Measurements from ENCODE around the gene SLCO4A1. TPM values are rescaled to one million over a fixed set of nuclear protein-coding genes. Genes with fewer than 3 reads are reported as not detected.

The SLCO4A1 gene
- total RNA-seq, 1 donor from 2014 or later: 1.4 TPM

DNA sequence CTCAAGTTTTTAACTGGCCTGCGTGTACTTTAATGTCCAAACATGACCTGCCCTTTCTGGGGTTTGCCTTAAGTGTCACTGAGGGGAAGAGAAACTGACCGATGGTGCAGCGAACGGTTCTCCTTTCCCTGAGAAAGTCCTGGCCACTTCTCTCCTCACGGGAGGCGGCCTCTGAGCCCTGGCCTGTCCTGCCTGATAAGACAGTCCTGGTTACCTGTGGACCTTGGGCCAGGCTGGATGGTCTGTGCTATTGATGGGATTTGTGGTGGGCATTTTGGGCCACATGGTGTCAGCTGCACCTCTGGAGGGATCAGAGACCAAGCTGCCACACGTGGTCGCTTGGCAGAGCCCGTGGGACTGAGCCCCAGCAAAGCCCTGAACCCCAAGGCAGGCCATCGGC is 54.7 kb downstream of the SLCO4A1 start:
- no peaks in the 10 kb centered on the region for H3K36me3 Mint-ChIP-seq (ENCODE audit: low read depth, unreplicated experiment)

DNA sequence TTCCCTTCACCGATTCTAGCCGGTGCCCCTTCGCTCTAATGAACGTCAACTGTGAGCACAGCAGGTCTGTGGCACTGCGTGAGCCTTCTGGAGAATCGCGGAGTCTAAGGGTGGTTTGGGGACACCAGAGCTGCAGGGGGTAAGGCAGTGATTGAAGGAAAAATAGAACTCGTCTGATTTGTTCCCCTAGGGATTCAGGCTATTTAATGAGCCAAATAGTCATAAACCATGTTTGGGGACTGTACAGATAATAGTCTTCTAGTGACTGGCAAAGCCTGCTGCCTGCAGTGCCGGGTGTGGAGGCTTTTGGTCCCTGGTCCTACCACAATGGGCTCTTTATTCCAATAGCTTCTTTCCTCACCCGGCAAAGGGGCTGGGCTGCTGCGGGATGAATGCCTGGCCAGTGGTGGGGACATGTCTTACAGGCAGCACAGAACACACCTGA is 55.2 kb downstream of the SLCO4A1 start:
- no peaks in the 10 kb centered on the region for H3K36me3 Mint-ChIP-seq (ENCODE audit: low read depth, unreplicated experiment)

More for the DNA sequence above, 54.7 kb downstream of the SLCO4A1 start:
- H3K4me3 Mint-ChIP-seq (ENCODE audit: unreplicated experiment): no peak overlapping the region
- H3K9me3 Mint-ChIP-seq (ENCODE audit: unreplicated experiment): no peaks in the 10 kb centered on the region
- DNase-seq (ENCODE audit: low spot score): no peak
- TF ChIP-seq, protein P1, sequence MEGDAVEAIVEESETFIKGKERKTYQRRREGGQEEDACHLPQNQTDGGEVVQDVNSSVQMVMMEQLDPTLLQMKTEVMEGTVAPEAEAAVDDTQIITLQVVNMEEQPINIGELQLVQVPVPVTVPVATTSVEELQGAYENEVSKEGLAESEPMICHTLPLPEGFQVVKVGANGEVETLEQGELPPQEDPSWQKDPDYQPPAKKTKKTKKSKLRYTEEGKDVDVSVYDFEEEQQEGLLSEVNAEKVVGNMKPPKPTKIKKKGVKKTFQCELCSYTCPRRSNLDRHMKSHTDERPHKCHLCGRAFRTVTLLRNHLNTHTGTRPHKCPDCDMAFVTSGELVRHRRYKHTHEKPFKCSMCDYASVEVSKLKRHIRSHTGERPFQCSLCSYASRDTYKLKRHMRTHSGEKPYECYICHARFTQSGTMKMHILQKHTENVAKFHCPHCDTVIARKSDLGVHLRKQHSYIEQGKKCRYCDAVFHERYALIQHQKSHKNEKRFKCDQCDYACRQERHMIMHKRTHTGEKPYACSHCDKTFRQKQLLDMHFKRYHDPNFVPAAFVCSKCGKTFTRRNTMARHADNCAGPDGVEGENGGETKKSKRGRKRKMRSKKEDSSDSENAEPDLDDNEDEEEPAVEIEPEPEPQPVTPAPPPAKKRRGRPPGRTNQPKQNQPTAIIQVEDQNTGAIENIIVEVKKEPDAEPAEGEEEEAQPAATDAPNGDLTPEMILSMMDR (IDR thresholded peaks at IDR 0.05; ENCODE audit: unreplicated experiment): no peak
- H3K27me3 Mint-ChIP-seq (ENCODE audit: unreplicated experiment): peaks cover 5% of the 10 kb centered on the region
- no peak overlapping the region for H3K27ac Mint-ChIP-seq (ENCODE audit: unreplicated experiment)
- H3K4me1 Mint-ChIP-seq (ENCODE audit: unreplicated experiment): peaks cover 5% of the 10 kb centered on the region

DNA sequence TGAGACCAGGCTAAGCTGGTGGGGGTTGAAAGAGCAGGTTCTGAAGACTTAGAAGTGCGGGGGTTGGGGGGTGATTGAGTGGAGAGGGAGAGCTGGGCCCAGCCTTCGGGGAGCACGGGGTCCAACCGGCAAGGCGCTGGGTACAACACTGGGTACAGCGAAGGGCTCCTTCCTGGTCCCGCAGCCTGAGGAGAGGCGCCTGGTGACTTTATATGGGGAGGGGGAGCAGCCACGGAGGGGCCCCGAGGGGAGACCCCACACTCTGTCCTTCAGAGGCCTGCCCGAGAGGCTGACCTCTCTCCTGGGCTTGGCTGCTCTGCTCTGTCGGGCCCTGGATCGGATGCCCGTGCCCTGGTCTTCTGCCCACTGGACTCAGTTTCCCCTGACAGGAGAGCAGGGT is 55.9 kb downstream of the SLCO4A1 start:
- H3K4me1 Mint-ChIP-seq (ENCODE audit: unreplicated experiment): peaks cover 5% of the 10 kb centered on the region
- no peak for DNase-seq (ENCODE audit: low spot score)
- H3K4me3 Mint-ChIP-seq (ENCODE audit: unreplicated experiment): no peak overlapping the region
- no peaks in the 10 kb centered on the region for H3K9me3 Mint-ChIP-seq (ENCODE audit: unreplicated experiment)
- H3K27ac Mint-ChIP-seq (ENCODE audit: unreplicated experiment): no peak overlapping the region
- TF ChIP-seq, protein P1 (IDR thresholded peaks at IDR 0.05; ENCODE audit: unreplicated experiment): no peak
- H3K27me3 Mint-ChIP-seq (ENCODE audit: unreplicated experiment): peaks cover 5% of the 10 kb centered on the region
- H3K36me3 Mint-ChIP-seq (ENCODE audit: low read depth, unreplicated experiment): no peaks in the 10 kb centered on the region

More for the DNA sequence above, 55.2 kb downstream of the SLCO4A1 start:
- Mint-ChIP-seq H3K4me3 (ENCODE audit: unreplicated experiment) (no peak overlapping the region), H3K9me3 (ENCODE audit: unreplicated experiment) (no peaks in the 10 kb centered on the region), H3K27ac (ENCODE audit: unreplicated experiment) (no peak overlapping the region), H3K4me1 (ENCODE audit: unreplicated experiment) (peaks cover 5% of the 10 kb centered on the region), H3K27me3 (ENCODE audit: unreplicated experiment) (peaks cover 5% of the 10 kb centered on the region)
- no peak for DNase-seq (ENCODE audit: low spot score)
- TF ChIP-seq, protein P1 (IDR thresholded peaks at IDR 0.05; ENCODE audit: unreplicated experiment): no peak

DNA sequence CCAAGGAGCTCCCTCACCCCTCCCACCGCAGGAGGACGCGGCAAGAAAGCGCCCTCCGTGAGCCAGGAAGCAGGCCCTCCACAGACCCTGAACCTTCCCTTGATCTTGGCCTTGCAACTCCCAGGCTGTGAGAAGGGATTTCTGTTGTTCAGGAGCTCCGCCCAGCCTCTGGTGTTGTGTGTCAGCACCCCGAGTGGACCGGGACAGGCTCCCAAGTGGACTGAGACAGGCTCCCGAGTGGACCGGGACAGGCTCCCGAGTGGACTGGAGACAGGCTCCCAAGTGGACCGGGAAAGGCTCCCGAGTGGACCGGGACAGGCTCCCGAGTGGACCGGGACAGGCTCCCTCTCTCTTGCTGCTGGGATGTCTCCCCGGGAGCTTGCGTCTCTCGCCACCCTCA is 57.0 kb downstream of the SLCO4A1 start:
- Mint-ChIP-seq H3K9me3 (ENCODE audit: unreplicated experiment) (no peaks in the 10 kb centered on the region), H3K4me1 (ENCODE audit: unreplicated experiment) (peaks cover 5% of the 10 kb centered on the region), H3K27ac (ENCODE audit: unreplicated experiment) (no peak overlapping the region), H3K36me3 (ENCODE audit: low read depth, unreplicated experiment) (no peaks in the 10 kb centered on the region), H3K4me3 (ENCODE audit: unreplicated experiment) (no peak overlapping the region), H3K27me3 (ENCODE audit: unreplicated experiment) (peaks cover 7% of the 10 kb centered on the region)
- TF ChIP-seq, protein P1 (IDR thresholded peaks at IDR 0.05; ENCODE audit: unreplicated experiment): no peak
- DNase-seq (ENCODE audit: low spot score): no peak

DNA sequence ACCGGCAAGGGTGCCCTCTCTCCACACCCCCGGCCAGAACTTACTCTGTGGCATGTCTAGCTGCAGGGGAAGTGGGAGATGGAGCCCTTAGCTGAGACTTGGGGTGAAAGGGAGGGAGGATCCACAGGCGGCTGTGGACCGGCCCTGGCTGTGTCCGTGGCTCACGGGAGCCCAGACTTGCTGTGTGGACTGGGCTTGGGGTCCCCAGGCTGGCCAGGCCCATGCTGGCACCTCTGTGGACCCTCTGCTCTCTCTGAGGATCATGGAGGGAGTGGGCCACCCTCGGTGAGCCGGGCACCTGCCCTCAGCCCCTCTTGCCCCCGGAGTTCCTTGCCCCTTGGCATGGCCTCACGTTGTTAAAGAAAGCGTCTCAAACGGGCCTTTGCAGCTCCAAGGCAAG is 57.4 kb downstream of the SLCO4A1 start:
- Mint-ChIP-seq H3K4me3 (ENCODE audit: unreplicated experiment) (no peak overlapping the region), H3K4me1 (ENCODE audit: unreplicated experiment) (peaks cover 5% of the 10 kb centered on the region), H3K27me3 (ENCODE audit: unreplicated experiment) (peaks cover 7% of the 10 kb centered on the region), H3K27ac (ENCODE audit: unreplicated experiment) (no peak overlapping the region), H3K9me3 (ENCODE audit: unreplicated experiment) (no peaks in the 10 kb centered on the region), H3K36me3 (ENCODE audit: low read depth, unreplicated experiment) (no peaks in the 10 kb centered on the region)
- TF ChIP-seq, protein P1 (IDR thresholded peaks at IDR 0.05; ENCODE audit: unreplicated experiment): no peak
- no peak for DNase-seq (ENCODE audit: low spot score)

All from endothelial cell (in vitro differentiated cells).